Ovary (tissue), 3 donors: ENCODE data around the gene TBC1D2.

Source experiments
- EP300 ChIP-seq: sonication (generic); formaldehyde crosslinking; IDR thresholded peaks from one replicate; pipeline ENCODE4 v1.6.1; 2017; ENCODE audit warnings: antibody characterized with exemption
- POLR2A ChIP-seq: fragments of 450-650 bp; IDR thresholded peaks from one replicate; pipeline ENCODE4 v1.6.1; 2017; ENCODE audit warnings: antibody characterized with exemption, mild to moderate bottlenecking, moderate library complexity
- TF ChIP-seq, protein P1 (sequence below), 3 donors: fragments of 450-650 bp in 2 of 3; fragments of 200-600 bp in 1 of 3; IDR thresholded peaks; one replicate each; pipeline versions ENCODE4 v1.5.1 to v1.8.0; 2016 to 2022; ENCODE audit warnings: antibody characterized with exemption in 3 of 3, mild to moderate bottlenecking in 1 of 3
- donor health status: DM: no; HTN: no; CAD: no.

GRCh38 chr9:98236901-98237487, 18.5 kb downstream of the TBC1D2 start:
- no peak for TF ChIP-seq POLR2A
- TF ChIP-seq, protein P1, sequence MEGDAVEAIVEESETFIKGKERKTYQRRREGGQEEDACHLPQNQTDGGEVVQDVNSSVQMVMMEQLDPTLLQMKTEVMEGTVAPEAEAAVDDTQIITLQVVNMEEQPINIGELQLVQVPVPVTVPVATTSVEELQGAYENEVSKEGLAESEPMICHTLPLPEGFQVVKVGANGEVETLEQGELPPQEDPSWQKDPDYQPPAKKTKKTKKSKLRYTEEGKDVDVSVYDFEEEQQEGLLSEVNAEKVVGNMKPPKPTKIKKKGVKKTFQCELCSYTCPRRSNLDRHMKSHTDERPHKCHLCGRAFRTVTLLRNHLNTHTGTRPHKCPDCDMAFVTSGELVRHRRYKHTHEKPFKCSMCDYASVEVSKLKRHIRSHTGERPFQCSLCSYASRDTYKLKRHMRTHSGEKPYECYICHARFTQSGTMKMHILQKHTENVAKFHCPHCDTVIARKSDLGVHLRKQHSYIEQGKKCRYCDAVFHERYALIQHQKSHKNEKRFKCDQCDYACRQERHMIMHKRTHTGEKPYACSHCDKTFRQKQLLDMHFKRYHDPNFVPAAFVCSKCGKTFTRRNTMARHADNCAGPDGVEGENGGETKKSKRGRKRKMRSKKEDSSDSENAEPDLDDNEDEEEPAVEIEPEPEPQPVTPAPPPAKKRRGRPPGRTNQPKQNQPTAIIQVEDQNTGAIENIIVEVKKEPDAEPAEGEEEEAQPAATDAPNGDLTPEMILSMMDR (IDR thresholded peaks at IDR 0.05), result no peak
- no peak for TF ChIP-seq EP300
